PC-3 (cell line): ENCODE results near the gene PSMF1. TPM values are rescaled to one million over a fixed set of nuclear protein-coding genes. Genes with fewer than 3 reads are reported as not detected.

ENCODE experiments used
- ATAC-seq: fragments of 200-7000 bp; cut with Tn5 transposase; 2 replicates; pipeline ENCODE4 v1.9.1; 2020; ENCODE audit warnings: mild to moderate bottlenecking, moderate library complexity
- BruUV-seq: library from RNA; stranded (reverse); fragments of 400-500 nt; replicated peaks from 2 replicates; lab custom pipeline; 2021; lab: Mats Ljungman, UMichigan
- CTCF ChIA-PET: fragments of 300-600 bp; sonication (Branson Sonifier 250); formaldehyde crosslinking; loops from one replicate; lab custom pipeline; 2022; ENCODE audit warnings: antibody characterized with exemption; lab: Charles Lee
- POLR2A ChIA-PET: fragments of 300-600 bp; sonication (Branson Sonifier 250); formaldehyde crosslinking; loops from one replicate; lab custom pipeline; 2022; ENCODE audit warnings: antibody characterized with exemption; ENCODE audit not compliant: unreplicated experiment; lab: Charles Lee
- DNase-seq: peaks from one replicate; pipeline ENCODE4 v3.0.0-alpha.2; 2015
- H2AFZ ChIP-seq: fragments of 300-600 bp; sonication (generic); 2 replicates; pipeline ENCODE4 v1.6.0; 2016; ENCODE audit warnings: antibody characterized with exemption, low read length
- H3F3A ChIP-seq: fragments of 300-600 bp; sonication (generic); one replicate; pipeline ENCODE4 v1.6.0; 2017; ENCODE audit warnings: antibody characterized with exemption, low read length, control low read depth, mild to moderate bottlenecking; ENCODE audit not compliant: unreplicated experiment
- H3K27ac ChIP-seq: fragments of 300-600 bp; sonication (generic); 2 replicates; pipeline ENCODE4 v1.5.1; 2016; ENCODE audit warnings: mild to moderate bottlenecking, low read length
- H3K27me3 ChIP-seq: fragments of 300-600 bp; sonication (generic); 2 replicates; pipeline ENCODE4 v1.6.1; 2016; ENCODE audit warnings: low read length, mixed read lengths
- H3K36me3 ChIP-seq: fragments of 300-600 bp; sonication (generic); 2 replicates; pipeline ENCODE4 v1.6.1; 2016; ENCODE audit warnings: low read depth, mixed run types, low read length, mixed read lengths
- H3K4me1 ChIP-seq: fragments of 300-600 bp; sonication (generic); 2 replicates; pipeline ENCODE4 v1.5.1; 2016; ENCODE audit warnings: low read length; ENCODE audit not compliant: insufficient read depth
- H3K4me2 ChIP-seq: fragments of 300-600 bp; sonication (generic); 2 replicates; pipeline ENCODE4 v1.6.0; 2016; ENCODE audit warnings: low read length
- H3K4me3 ChIP-seq: fragments of 300-600 bp; sonication (generic); 2 replicates; pipeline ENCODE4 v1.5.1; 2016; ENCODE audit warnings: mild to moderate bottlenecking, low read length, mixed read lengths
- H3K79me2 ChIP-seq: fragments of 300-600 bp; sonication (generic); 2 replicates; pipeline ENCODE4 v1.6.1; 2017; ENCODE audit warnings: low read length, mixed read lengths
- H3K9ac ChIP-seq: fragments of 300-600 bp; sonication (generic); 2 replicates; pipeline ENCODE4 v1.6.0; 2016; ENCODE audit warnings: mild to moderate bottlenecking, low read length
- H3K9me2 ChIP-seq: fragments of 300-600 bp; sonication (generic); replicated peaks from 2 replicates; pipeline ENCODE4 v1.6.1; 2016; ENCODE audit warnings: mixed run types, low read length, mixed read lengths
- H3K9me3 ChIP-seq: fragments of 300-600 bp; sonication (generic); 2 replicates; pipeline ENCODE4 v1.6.1; 2016; ENCODE audit warnings: low read length, mixed read lengths
- H4K20me1 ChIP-seq: fragments of 300-600 bp; sonication (generic); 2 replicates; pipeline ENCODE4 v1.6.1; 2016; ENCODE audit warnings: low read length, mixed read lengths
- EZH2 ChIP-seq: fragments of 300-600 bp; sonication (generic); IDR thresholded peaks from one replicate; pipeline ENCODE4 v1.6.1; 2017; ENCODE audit warnings: antibody characterized with exemption, mild to moderate bottlenecking, low read length; ENCODE audit not compliant: unreplicated experiment
- EZH2phosphoT487 ChIP-seq: fragments of 300-600 bp; sonication (generic); IDR thresholded peaks from 2 replicates; pipeline ENCODE4 v1.6.1; 2018; ENCODE audit warnings: mild to moderate bottlenecking, antibody characterized with exemption, low read length, borderline replicate concordance
- intact Hi-C: fragments of 100-400 bp; cut with micrococcal nuclease; formaldehyde crosslinking; loops from 2 replicates; pipeline ENCODE4 v1.9.0; 2023
- total RNA-seq: library from RNA; depleted of rRNA; stranded (reverse); fragments of >200 nt; gene quantifications from 2 replicates; pipeline ENCODE4 v1.2.3, GENCODE V29; 2014
- TF ChIP-seq, protein P1 (sequence below): fragments of 300-600 bp; sonication (generic); conservative IDR thresholded peaks from 2 replicates; pipeline ENCODE4 v1.5.1; 2017; ENCODE audit warnings: antibody characterized with exemption, low read depth, mild to moderate bottlenecking, low read length

PSMF1 gene
- total RNA-seq, 1 experiment from 2014 or later, result 60.8 TPM

DNA sequence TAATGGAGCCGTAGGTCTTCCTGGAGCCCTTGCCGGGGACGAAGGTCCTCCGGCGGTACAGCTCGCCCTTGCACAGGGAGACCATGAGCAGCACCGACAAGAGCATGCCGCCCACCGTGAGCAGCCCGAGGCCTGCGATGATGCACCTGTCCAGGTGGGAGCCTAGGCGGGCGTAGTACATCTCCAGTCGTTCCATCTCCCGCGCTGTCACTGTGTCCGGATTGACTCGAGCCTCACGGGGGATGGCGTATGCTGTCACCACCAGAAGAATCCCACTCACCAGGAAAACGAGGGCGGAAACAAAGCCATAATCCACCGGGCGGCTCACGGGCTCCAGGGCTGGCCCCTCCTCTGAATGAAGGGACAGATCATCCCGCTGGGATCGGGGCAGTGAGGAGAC, 62.5 kb downstream of the PSMF1 start:
- H3K9me3 ChIP-seq, result no peaks in the 10 kb centered on the region
- no peaks in the 10 kb centered on the region for H4K20me1 ChIP-seq
- ATAC-seq (no peak), DNase-seq (no peak)
- H3K9ac ChIP-seq, result no peak overlapping the region
- H3K9me2 ChIP-seq, result no peaks in the 10 kb centered on the region
- H3K79me2 ChIP-seq, result no peaks in the 10 kb centered on the region
- CTCF ChIA-PET, result no interaction called here
- H3K4me2 ChIP-seq, result no peak overlapping the region
- no TSS peak for BruUV-seq
- intact Hi-C loops, result loop anchor here (10.0 kb wide), 2 partner anchors 226 to 366 kb away; no protein-coding TSS in a partner anchor
- H2AFZ ChIP-seq, result no peak overlapping the region
- TF ChIP-seq EZH2phosphoT487 (no peak), EZH2 (no peak)
- TF ChIP-seq, protein P1, sequence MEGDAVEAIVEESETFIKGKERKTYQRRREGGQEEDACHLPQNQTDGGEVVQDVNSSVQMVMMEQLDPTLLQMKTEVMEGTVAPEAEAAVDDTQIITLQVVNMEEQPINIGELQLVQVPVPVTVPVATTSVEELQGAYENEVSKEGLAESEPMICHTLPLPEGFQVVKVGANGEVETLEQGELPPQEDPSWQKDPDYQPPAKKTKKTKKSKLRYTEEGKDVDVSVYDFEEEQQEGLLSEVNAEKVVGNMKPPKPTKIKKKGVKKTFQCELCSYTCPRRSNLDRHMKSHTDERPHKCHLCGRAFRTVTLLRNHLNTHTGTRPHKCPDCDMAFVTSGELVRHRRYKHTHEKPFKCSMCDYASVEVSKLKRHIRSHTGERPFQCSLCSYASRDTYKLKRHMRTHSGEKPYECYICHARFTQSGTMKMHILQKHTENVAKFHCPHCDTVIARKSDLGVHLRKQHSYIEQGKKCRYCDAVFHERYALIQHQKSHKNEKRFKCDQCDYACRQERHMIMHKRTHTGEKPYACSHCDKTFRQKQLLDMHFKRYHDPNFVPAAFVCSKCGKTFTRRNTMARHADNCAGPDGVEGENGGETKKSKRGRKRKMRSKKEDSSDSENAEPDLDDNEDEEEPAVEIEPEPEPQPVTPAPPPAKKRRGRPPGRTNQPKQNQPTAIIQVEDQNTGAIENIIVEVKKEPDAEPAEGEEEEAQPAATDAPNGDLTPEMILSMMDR, result no peak
- H3F3A ChIP-seq, result no peaks in the 10 kb centered on the region
- no peaks in the 10 kb centered on the region for H3K36me3 ChIP-seq
- POLR2A ChIA-PET, result no interaction called here
- peaks cover 2% of the 10 kb centered on the region; the same call in 1 of the 2 replicates for H3K4me1 ChIP-seq
- no peak overlapping the region for H3K4me3 ChIP-seq
- 0 out of 2 replicates have a peak, but pooled peaks cover 7% of the 10 kb centered on the region for H3K27me3 ChIP-seq
- H3K27ac ChIP-seq, result no peak overlapping the region

DNA sequence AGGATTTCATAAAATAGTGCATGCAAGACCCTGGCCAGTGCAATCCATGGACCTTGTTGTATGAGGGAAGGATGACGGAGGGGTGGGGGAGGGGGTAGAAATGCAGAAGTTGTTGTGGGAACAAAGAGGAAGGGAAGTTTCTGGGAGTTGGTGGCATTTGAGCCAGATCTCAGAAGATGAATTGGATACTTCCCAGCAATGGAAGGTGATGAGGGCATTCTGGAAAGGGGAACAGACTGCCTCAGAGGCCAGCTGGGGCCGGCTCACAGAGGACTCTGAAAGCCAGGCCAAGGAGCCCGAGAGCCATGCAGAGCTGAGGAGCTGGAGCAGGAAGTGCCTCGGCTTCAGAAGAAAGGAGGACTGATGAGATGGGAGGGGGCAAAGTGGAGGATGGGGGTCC, 63.7 kb downstream of the PSMF1 start:
- ATAC-seq (no peak), DNase-seq (no peak)
- Histone ChIP-seq H3K36me3 (no peaks in the 10 kb centered on the region), H3K9ac (no peak overlapping the region), H3K9me3 (no peaks in the 10 kb centered on the region), H3K4me1 (peaks cover 4% of the 10 kb centered on the region; the same call in 1 of the 2 replicates), H3F3A (no peaks in the 10 kb centered on the region), H3K27ac (no peak overlapping the region), H3K27me3 (0 out of 2 replicates have a peak, but pooled peaks cover 7% of the 10 kb centered on the region), H3K4me2 (no peak overlapping the region), H3K4me3 (no peak overlapping the region), H4K20me1 (no peaks in the 10 kb centered on the region), H2AFZ (no peak overlapping the region), H3K9me2 (no peaks in the 10 kb centered on the region), H3K79me2 (no peaks in the 10 kb centered on the region)
- no TSS peak for BruUV-seq
- intact Hi-C loops, result loop anchor here (10.0 kb wide), 2 partner anchors 227 to 367 kb away; no protein-coding TSS in a partner anchor
- TF ChIP-seq, protein P1, result no peak
- TF ChIP-seq EZH2phosphoT487 (no peak), EZH2 (no peak)
- POLR2A ChIA-PET, result no interaction called here
- CTCF ChIA-PET, result interaction anchor here (0.6 kb wide), 1 partner anchor 556 kb away, joined by 7 read pairs; no protein-coding TSS in a partner anchor

DNA sequence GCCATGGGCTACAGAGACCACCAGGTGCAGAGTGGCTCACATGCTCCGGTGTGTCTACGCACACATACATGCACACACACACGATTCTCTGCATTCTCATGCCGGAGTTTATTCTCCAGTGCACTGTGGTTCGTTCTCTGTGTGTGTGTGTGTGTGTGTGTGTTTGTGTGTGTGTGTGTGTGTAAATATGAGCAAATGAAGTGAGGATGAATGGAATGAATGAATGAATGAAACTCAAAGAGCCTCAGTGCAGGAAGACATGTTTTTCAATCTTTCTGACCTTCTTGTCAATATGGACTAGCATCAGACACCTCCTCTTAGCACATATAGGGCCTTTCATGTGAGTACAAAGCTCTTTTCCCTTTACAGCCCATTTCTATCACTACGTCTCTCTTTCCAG, 64.8 kb downstream of the PSMF1 start:
- Histone ChIP-seq H3K27ac (no peak overlapping the region), H3F3A (no peaks in the 10 kb centered on the region), H4K20me1 (no peaks in the 10 kb centered on the region), H3K9ac (no peak overlapping the region), H3K4me2 (no peak overlapping the region), H3K79me2 (no peaks in the 10 kb centered on the region), H2AFZ (no peak overlapping the region), H3K4me1 (peaks cover 4% of the 10 kb centered on the region; the same call in 1 of the 2 replicates), H3K27me3 (0 out of 2 replicates have a peak, but pooled peaks cover 7% of the 10 kb centered on the region), H3K9me3 (no peaks in the 10 kb centered on the region), H3K9me2 (no peaks in the 10 kb centered on the region), H3K4me3 (no peak overlapping the region), H3K36me3 (no peaks in the 10 kb centered on the region)
- TF ChIP-seq EZH2 (no peak), EZH2phosphoT487 (no peak)
- TF ChIP-seq, protein P1, result no peak
- DNase-seq (no peak), ATAC-seq (no peak)
- intact Hi-C loops, result loop anchor here (10.0 kb wide), 2 partner anchors 228 to 368 kb away; no protein-coding TSS in a partner anchor
- POLR2A ChIA-PET, result no interaction called here
- CTCF ChIA-PET, result no interaction called here
- no TSS peak for BruUV-seq
